Mesenchymal stem cell (in vitro differentiated cells and primary cell): ENCODE measurements around the gene PRDM2.

Experiments used
- DNase-seq: peaks from one replicate; pipeline ENCODE4 v3.0.0-alpha.2; 2013
- H2AFZ ChIP-seq: one replicate; pipeline ENCODE4 v1.6.1; 2013; ENCODE audit warnings: low read depth, mild to moderate bottlenecking, control low read depth, inconsistent platforms, low read length, moderate library complexity
- H2AK5ac ChIP-seq: 2 replicates; pipeline ENCODE4 v1.6.1; 2013; ENCODE audit warnings: low read length, moderate library complexity, mild to moderate bottlenecking, inconsistent platforms; ENCODE audit not compliant: severe bottlenecking
- H2BK120ac ChIP-seq: one replicate; pipeline ENCODE4 v1.6.1; 2013; ENCODE audit warnings: low read depth, mild to moderate bottlenecking, inconsistent platforms, low read length, moderate library complexity
- H2BK12ac ChIP-seq, 2 experiments: one replicate each; pipeline ENCODE4 v1.6.1; 2013; ENCODE audit warnings: inconsistent platforms in 2 of 2, low read length in 2 of 2, mild to moderate bottlenecking in 2 of 2, moderate library complexity in 2 of 2, control low read depth in 1 of 2
- H2BK15ac ChIP-seq: one replicate; pipeline ENCODE4 v1.6.1; 2013; ENCODE audit warnings: mild to moderate bottlenecking, low read depth, inconsistent platforms; ENCODE audit not compliant: poor library complexity, severe bottlenecking
- H2BK5ac ChIP-seq: 2 replicates; pipeline ENCODE4 v1.6.1; 2013; ENCODE audit warnings: low read depth, mild to moderate bottlenecking, low read length, control low read depth, inconsistent platforms; ENCODE audit not compliant: poor library complexity, severe bottlenecking
- H3K14ac ChIP-seq, 2 experiments: one replicate each; pipeline ENCODE4 v1.6.1; 2013; ENCODE audit warnings: inconsistent platforms in 2 of 2, low read length in 2 of 2, control low read depth in 1 of 2, mild to moderate bottlenecking in 1 of 2, moderate library complexity in 1 of 2
- H3K18ac ChIP-seq, 2 experiments: one replicate each; pipeline ENCODE4 v1.6.1; 2013; ENCODE audit warnings: inconsistent platforms in 2 of 2, low read length in 2 of 2, control low read depth in 1 of 2, low read depth in 1 of 2, mild to moderate bottlenecking in 1 of 2
- H3K23ac ChIP-seq, 2 experiments: one replicate each; pipeline ENCODE4 v1.6.1; 2013; ENCODE audit warnings: inconsistent platforms in 2 of 2, low read length in 2 of 2, mild to moderate bottlenecking in 2 of 2, moderate library complexity in 2 of 2, control low read depth in 1 of 2
- H3K27ac ChIP-seq: 2 replicates; pipeline ENCODE4 v1.5.1; 2013; ENCODE audit warnings: mild to moderate bottlenecking, moderate library complexity, low read length, control low read depth, inconsistent platforms; ENCODE audit not compliant: poor library complexity, severe bottlenecking
- H3K27me3 ChIP-seq, 2 experiments: 2 replicates each; pipeline versions ENCODE4 v1.6.1 to v1.7.0; 2013; ENCODE audit warnings: low read length in 2 of 2, mild to moderate bottlenecking in 2 of 2, moderate library complexity in 2 of 2, control low read depth in 1 of 2, inconsistent platforms in 1 of 2; ENCODE audit not compliant: control insufficient read depth in 1 of 2, insufficient read depth in 1 of 2
- H3K36me3 ChIP-seq, 2 experiments: 2 replicates each; pipeline versions ENCODE4 v1.6.1 to v1.7.0; 2013; ENCODE audit warnings: low read length in 2 of 2, control low read depth in 1 of 2, inconsistent platforms in 1 of 2, low read depth in 1 of 2, mild to moderate bottlenecking in 1 of 2; ENCODE audit not compliant: insufficient read depth in 2 of 2, control insufficient read depth in 1 of 2
- H3K4ac ChIP-seq, 2 experiments: one replicate each; pipeline ENCODE4 v1.6.1; 2013; ENCODE audit warnings: inconsistent platforms in 2 of 2, low read length in 2 of 2, mild to moderate bottlenecking in 2 of 2, moderate library complexity in 2 of 2, control low read depth in 1 of 2, low read depth in 1 of 2
- H3K4me1 ChIP-seq: 2 replicates; pipeline ENCODE4 v1.6.1; 2013; ENCODE audit warnings: low read depth, low read length, control low read depth; ENCODE audit not compliant: control insufficient read depth, insufficient read depth
- H3K4me2 ChIP-seq: 2 replicates; pipeline ENCODE4 v1.6.1; 2013; ENCODE audit warnings: low read length, mild to moderate bottlenecking, inconsistent platforms; ENCODE audit not compliant: poor library complexity, severe bottlenecking
- H3K4me3 ChIP-seq, 2 experiments: 2 replicates each; pipeline versions ENCODE4 v1.5.1 to v1.7.0; 2013; ENCODE audit warnings: low read length in 2 of 2, mild to moderate bottlenecking in 2 of 2, control low read depth in 1 of 2, low read depth in 1 of 2; ENCODE audit not compliant: insufficient read depth in 1 of 2
- H3K79me1 ChIP-seq: replicated peaks from 2 replicates; pipeline ENCODE4 v1.6.1; 2013; ENCODE audit warnings: mild to moderate bottlenecking, control low read depth, low read length, inconsistent platforms; ENCODE audit not compliant: poor library complexity, severe bottlenecking
- H3K9ac ChIP-seq: 2 replicates; pipeline ENCODE4 v1.7.0; 2013; ENCODE audit warnings: mild to moderate bottlenecking, low read length, moderate library complexity
- H3K9me3 ChIP-seq: 2 replicates; pipeline ENCODE4 v1.7.0; 2013; ENCODE audit warnings: mild to moderate bottlenecking, low read length; ENCODE audit not compliant: control insufficient read depth
- H4K8ac ChIP-seq: one replicate; pipeline ENCODE4 v1.6.1; 2013; ENCODE audit warnings: inconsistent platforms, mild to moderate bottlenecking, low read length, moderate library complexity
- H4K91ac ChIP-seq: one replicate; pipeline ENCODE4 v1.6.1; 2013; ENCODE audit warnings: mild to moderate bottlenecking, low read length, inconsistent platforms
- WGBS: methylation state at CpG from one replicate; pipeline ENCODE4 v1.1.7; 2013; ENCODE audit warnings: mixed read lengths; 5-methylcytosine and 5-hydroxymethylcytosine counted together

Gene PRDM2

DNA sequence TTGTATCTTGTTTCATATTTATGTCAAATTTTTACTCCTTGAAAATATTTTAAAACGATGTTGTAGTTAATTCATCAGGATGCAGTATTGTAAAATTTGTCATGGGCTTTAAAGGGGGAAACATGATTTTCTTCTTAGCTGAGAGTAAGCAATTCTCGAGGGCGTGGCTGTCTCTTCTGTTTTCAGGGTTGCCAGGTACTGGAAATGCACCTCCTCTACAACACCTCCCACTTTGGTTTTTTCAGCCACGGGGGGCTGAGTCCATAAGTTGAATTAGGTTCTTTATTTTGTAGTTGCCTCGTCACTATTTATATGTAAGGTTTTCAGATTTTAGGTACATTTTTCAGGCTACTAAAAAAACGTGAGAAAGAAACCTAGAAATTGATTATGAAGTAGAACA lies 64.0 kb downstream of the PRDM2 start:
- no peak overlapping the region for H3K18ac ChIP-seq
- peaks cover 19% of the 10 kb centered on the region for H3K4me1 ChIP-seq

DNA sequence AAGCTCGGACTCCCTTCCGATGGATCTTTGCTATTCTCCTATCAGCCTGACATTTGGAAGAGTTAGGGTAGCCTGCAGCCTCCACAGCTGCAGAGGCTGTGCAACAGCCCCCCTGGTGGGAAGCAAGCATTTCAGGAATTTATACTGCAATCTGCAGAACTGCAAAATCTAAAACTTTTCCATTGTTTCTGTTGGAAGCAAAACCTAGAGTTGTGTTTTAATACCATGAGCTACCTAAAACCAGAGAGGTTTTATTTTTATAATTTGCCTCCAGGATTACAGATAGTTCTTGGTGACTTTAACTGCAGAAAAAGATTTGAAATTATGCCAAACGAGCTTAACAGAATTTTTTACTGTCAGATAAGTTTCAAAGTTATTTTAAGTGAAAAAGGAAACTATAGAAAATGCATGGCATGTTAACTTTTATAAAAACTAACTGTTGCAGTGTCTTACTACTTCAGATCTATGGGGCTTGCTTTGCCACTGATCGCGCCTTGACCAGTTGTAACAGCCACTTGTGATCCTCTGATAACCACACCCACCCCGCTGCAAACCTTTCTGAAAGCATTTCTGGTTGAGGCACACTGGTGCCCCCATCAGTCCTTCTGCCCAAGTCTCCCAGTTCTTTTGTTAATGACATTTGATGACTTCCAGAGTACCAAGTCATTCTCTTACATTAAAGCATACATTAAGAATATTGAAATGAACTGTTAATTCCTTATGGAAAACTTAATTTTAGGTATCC lies 64.8 kb downstream of the PRDM2 start:
- Histone ChIP-seq H3K36me3 (peaks cover 9 to 13% of the 10 kb centered on the region in 2 experiments), H3K79me1 (peaks cover 6% of the 10 kb centered on the region), H3K23ac (no peak overlapping the region), H2BK5ac (no peak overlapping the region), H3K4me1 (peaks cover 20% of the 10 kb centered on the region), H3K9ac (no peak overlapping the region), H4K8ac (no peak overlapping the region), H2BK15ac (no peak overlapping the region), H2AK5ac (peak overlapping the region; percentile 66), H3K27ac (peak overlapping the region; percentile 89), H3K4me2 (peak overlapping the region; percentile 71), H2BK120ac (no peak overlapping the region), H4K91ac (no peak overlapping the region), H3K9me3 (no peaks in the 10 kb centered on the region), H2BK12ac (no peak overlapping the region), H2AFZ (no peak overlapping the region), H3K14ac (no peak overlapping the region), H3K18ac (no peak overlapping the region), H3K27me3 (no peaks in the 10 kb centered on the region), H3K4ac (no peak overlapping the region), H3K4me3 (no peak overlapping the region)
- 40% methylated on average over 5 of the region's 6 CpGs for WGBS
- DNase-seq, result peak; percentile 34

More for the DNA sequence above, 64.0 kb downstream of the PRDM2 start:
- no peak overlapping the region for H3K9ac ChIP-seq
- H3K27me3 ChIP-seq, result no peaks in the 10 kb centered on the region
- H3K79me1 ChIP-seq, result peaks cover 2% of the 10 kb centered on the region
- no peak overlapping the region for H2BK12ac ChIP-seq
- DNase-seq, result no peak
- peak overlapping the region; percentile 77 for H3K27ac ChIP-seq
- H3K4ac ChIP-seq, result no peak overlapping the region
- no peak overlapping the region for H2BK120ac ChIP-seq
- no peak overlapping the region for H3K14ac ChIP-seq
- H3K36me3 ChIP-seq, result peaks cover 5 to 7% of the 10 kb centered on the region in 2 experiments
- no peaks in the 10 kb centered on the region for H3K9me3 ChIP-seq
- no peak overlapping the region for H4K91ac ChIP-seq
- H3K4me3 ChIP-seq, result no peak overlapping the region
- 88% methylated on average over 4 of the region's 6 CpGs for WGBS
- no peak overlapping the region for H4K8ac ChIP-seq
- H2AFZ ChIP-seq, result no peak overlapping the region
- H2BK5ac ChIP-seq, result no peak overlapping the region
- H2BK15ac ChIP-seq, result no peak overlapping the region
- H2AK5ac ChIP-seq, result peak overlapping the region; percentile 57
- H3K23ac ChIP-seq, result no peak overlapping the region
- H3K4me2 ChIP-seq, result no peak overlapping the region

DNA sequence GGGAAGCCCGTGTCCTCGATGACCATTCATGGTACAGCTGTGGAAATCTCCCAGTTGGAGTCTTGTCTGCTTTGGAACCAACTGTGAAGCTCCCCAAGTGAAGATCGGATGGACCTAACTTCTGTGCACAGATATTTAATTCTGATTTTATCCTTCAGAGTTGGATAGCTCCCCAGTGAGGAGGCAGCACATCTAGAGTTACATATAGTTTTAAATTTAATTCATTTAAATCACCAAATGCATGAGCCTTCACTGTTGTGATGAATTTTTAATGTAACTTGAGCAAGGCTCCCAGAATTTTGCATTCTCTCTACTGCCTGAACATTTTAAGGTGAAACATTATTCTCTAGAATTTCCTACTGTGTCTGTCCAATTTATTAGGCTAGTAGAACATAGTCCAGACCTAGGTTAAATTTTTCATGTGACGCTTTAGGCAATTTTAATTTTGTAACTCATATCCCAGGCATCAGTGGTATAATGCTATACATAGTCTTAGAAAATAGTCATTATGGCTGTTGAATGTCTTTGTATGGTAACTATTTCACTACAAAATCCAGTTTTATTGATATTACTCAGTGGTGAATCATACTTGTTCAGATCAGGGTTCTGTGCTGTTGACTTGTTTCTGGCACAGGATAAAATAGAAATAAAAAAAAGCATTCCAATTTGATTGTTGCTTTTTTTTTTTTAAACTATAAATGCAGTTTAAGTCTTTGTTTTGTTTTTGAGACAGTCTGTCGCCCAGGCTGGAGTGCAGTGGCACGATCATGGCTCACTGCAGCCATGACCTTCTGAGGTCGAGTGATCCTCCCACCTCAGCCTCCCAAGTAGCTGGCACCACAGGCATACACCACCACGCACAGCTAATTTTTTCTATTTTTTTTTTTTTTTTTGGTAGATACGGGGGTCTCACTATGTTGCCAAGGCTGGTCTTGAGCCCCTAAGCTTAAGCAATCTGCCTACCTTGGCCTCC lies 66.9 kb downstream of the PRDM2 start:
- Histone ChIP-seq H4K91ac (no peak overlapping the region), H3K14ac (no peak overlapping the region), H2BK12ac (no peak overlapping the region), H2AK5ac (no peak overlapping the region), H3K4me3 (no peak overlapping the region), H3K18ac (no peak overlapping the region), H3K36me3 (peaks cover 9 to 19% of the 10 kb centered on the region in 2 experiments), H3K27me3 (no peaks in the 10 kb centered on the region), H4K8ac (no peak overlapping the region), H2BK15ac (no peak overlapping the region), H3K9ac (peak overlapping the region; percentile 2), H3K27ac (no peak overlapping the region), H3K79me1 (peaks cover 8% of the 10 kb centered on the region), H2BK120ac (no peak overlapping the region), H3K23ac (no peak overlapping the region), H3K4ac (no peak overlapping the region), H3K4me2 (no peak overlapping the region), H3K4me1 (peaks cover 20% of the 10 kb centered on the region), H2AFZ (no peak overlapping the region), H3K9me3 (no peaks in the 10 kb centered on the region), H2BK5ac (no peak overlapping the region)
- WGBS, result 98% methylated on average over 6 of the region's 9 CpGs
- DNase-seq, result no peak

DNA sequence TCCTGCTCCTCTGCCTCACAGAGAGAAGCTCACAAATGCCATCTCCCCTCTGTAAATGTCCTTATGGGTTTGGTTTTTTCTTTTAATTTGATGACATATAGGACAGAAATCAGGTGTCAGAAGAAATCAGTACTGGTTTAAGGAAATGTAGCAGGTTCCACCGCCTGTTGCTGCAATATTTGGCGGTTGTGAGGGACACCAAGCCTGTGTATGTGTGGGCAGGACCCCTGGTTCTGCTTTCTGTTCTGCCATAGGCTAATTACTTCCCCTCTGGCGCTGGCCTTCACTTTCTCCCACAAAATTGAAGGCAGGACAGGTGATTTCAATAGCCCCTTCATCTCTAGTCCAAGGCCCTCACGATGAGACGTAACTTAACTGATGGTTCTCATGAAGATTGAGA lies 69.2 kb downstream of the PRDM2 start:
- Histone ChIP-seq H2BK120ac (no peak overlapping the region), H3K4me3 (no peak overlapping the region), H3K9ac (no peak overlapping the region), H2AK5ac (no peak overlapping the region), H3K4ac (no peak overlapping the region), H2AFZ (no peak overlapping the region), H3K18ac (no peak overlapping the region), H4K8ac (no peak overlapping the region), H3K4me2 (no peak overlapping the region), H2BK15ac (no peak overlapping the region), H3K27me3 (no peaks in the 10 kb centered on the region), H3K36me3 (peaks cover 12 to 32% of the 10 kb centered on the region in 2 experiments), H3K79me1 (peaks cover 8% of the 10 kb centered on the region), H3K14ac (no peak overlapping the region), H4K91ac (no peak overlapping the region), H3K27ac (no peak overlapping the region), H3K4me1 (peaks cover 14% of the 10 kb centered on the region), H3K23ac (no peak overlapping the region), H2BK5ac (no peak overlapping the region), H2BK12ac (no peak overlapping the region), H3K9me3 (no peaks in the 10 kb centered on the region)
- WGBS, result 98% methylated on average over 5 of the region's 5 CpGs
- no peak for DNase-seq
